DND-41 (cell line): ENCODE data around the gene SSX4B.
"Not testable (repeated sequence)": the region's sequence is repeated elsewhere in the genome, so short reads cannot be mapped to it uniquely, and the experiment has no call there.

ENCODE experiments used
- EZH2 ChIP-seq: IDR thresholded peaks from 3 replicates; pipeline ENCODE4 v1.6.1; 2012; ENCODE audit warnings: borderline replicate concordance, low read depth, mild to moderate bottlenecking, moderate library complexity, low read length, inconsistent platforms; ENCODE audit not compliant: severe bottlenecking
- TF ChIP-seq, protein P1 (sequence below): IDR thresholded peaks from 2 replicates; pipeline ENCODE4 v1.5.1; 2012; ENCODE audit warnings: borderline replicate concordance, low read length, moderate library complexity, mild to moderate bottlenecking; ENCODE audit not compliant: poor library complexity, severe bottlenecking; ENCODE audit errors: extremely low read depth

DNA sequence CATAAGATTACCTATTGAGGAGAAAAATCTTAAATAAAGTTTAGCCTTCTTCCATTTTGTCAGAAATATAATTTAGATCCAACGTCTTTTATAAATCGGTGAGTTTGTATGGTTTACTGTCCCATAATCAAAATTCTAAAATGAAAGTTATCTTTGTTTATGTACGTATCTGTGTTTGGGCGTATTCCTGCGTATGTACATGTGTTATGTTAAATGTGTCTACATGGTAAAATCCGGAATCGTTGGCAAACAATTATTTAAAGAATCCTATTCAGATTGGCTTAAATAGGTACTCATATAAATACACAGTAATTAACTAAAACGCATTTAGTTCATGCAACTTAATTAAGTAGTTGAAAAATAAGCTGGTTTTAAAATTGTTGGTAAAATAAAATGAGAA, 41.4 kb downstream of the SSX4B start:
- TF ChIP-seq, protein P1, sequence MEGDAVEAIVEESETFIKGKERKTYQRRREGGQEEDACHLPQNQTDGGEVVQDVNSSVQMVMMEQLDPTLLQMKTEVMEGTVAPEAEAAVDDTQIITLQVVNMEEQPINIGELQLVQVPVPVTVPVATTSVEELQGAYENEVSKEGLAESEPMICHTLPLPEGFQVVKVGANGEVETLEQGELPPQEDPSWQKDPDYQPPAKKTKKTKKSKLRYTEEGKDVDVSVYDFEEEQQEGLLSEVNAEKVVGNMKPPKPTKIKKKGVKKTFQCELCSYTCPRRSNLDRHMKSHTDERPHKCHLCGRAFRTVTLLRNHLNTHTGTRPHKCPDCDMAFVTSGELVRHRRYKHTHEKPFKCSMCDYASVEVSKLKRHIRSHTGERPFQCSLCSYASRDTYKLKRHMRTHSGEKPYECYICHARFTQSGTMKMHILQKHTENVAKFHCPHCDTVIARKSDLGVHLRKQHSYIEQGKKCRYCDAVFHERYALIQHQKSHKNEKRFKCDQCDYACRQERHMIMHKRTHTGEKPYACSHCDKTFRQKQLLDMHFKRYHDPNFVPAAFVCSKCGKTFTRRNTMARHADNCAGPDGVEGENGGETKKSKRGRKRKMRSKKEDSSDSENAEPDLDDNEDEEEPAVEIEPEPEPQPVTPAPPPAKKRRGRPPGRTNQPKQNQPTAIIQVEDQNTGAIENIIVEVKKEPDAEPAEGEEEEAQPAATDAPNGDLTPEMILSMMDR, result not testable (repeated sequence)
- TF ChIP-seq EZH2, result not testable (repeated sequence)
